Activated naive CD4-positive, alpha-beta T cell treated with anti-CD3 and anti-CD28 coated beads for 36 hours (primary cell): ENCODE data around the gene PTPRZ1. TPM values are rescaled to one million over a fixed set of nuclear protein-coding genes. Genes with fewer than 3 reads are reported as not detected.
A peak's percentile ranks its signal among the peaks of the same experiment; 100 is the strongest.

Experiments
- CTCF ChIA-PET: fragments of 350-600 bp; sonication (Branson Sonifier 250); formaldehyde crosslinking; loops from one replicate; lab custom pipeline; 2021; ENCODE audit warnings: antibody characterized with exemption; lab: Charles Lee
- DNase-seq: peaks from one replicate; pipeline ENCODE4 v3.0.0-alpha.2; 2020
- H3K27ac Mint-ChIP-seq: one replicate; pipeline ENCODE4 v1.8.0; 2021; ENCODE audit warnings: mild to moderate bottlenecking, mixed read lengths
- H3K27me3 Mint-ChIP-seq: one replicate; pipeline ENCODE4 v1.8.0; 2021; ENCODE audit warnings: low read depth, mixed read lengths
- H3K36me3 Mint-ChIP-seq: one replicate; pipeline ENCODE4 v1.8.0; 2021; ENCODE audit warnings: low read depth, mixed read lengths
- H3K4me1 Mint-ChIP-seq: one replicate; pipeline ENCODE4 v1.8.0; 2021; ENCODE audit warnings: low read depth, mixed read lengths
- H3K4me3 Mint-ChIP-seq: one replicate; pipeline ENCODE4 v1.8.0; 2021; ENCODE audit warnings: mild to moderate bottlenecking, moderate library complexity, mixed read lengths
- H3K9me3 Mint-ChIP-seq: one replicate; pipeline ENCODE4 v1.8.0; 2021; ENCODE audit warnings: mixed read lengths
- intact Hi-C: fragments of 100-400 bp; cut with micrococcal nuclease; formaldehyde crosslinking; loops from one replicate; pipeline ENCODE4 v1.15.1; 2023
- total RNA-seq, 2 experiments: library from RNA; stranded (reverse); gene quantifications; one replicate each; pipeline ENCODE4 v1.2.3, GENCODE V29; 2021

PTPRZ1 gene
- total RNA-seq, 2 experiments from 2014 or later = not detected

DNA sequence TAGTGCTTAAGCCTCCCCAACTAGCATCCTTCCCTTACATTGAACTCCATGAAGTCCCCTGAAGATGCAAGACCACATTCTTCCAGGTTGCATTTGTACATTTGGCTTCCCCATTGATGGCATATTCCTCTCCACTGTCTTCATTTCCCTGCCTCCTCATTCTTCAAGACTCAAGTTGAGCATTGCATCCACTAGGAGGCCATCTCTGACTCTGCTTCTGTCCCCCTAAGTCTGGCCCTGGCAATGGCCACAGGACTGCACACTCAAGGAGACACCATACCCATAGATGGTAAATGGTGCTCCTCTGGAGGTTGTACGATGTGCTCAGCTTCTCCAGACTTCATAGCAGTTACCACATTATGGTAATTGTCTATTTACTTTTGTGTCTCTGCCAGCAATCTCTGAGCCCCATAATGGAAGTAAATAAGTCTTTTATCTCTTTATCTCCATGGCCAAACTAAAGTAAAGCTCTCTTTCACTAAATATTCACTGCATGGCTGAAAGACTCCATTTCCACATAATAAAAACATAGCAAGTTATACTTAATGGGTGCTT is 112.6 kb downstream of the PTPRZ1 start:
- Mint-ChIP-seq H3K36me3 (no peaks in the 10 kb centered on the region), H3K27me3 (no peaks in the 10 kb centered on the region), H3K4me1 (no peaks in the 10 kb centered on the region), H3K9me3 (no peaks in the 10 kb centered on the region), H3K27ac (no peak overlapping the region), H3K4me3 (no peak overlapping the region)
- no peak for DNase-seq
- intact Hi-C loops = no loop called here
- CTCF ChIA-PET = no interaction called here

DNA sequence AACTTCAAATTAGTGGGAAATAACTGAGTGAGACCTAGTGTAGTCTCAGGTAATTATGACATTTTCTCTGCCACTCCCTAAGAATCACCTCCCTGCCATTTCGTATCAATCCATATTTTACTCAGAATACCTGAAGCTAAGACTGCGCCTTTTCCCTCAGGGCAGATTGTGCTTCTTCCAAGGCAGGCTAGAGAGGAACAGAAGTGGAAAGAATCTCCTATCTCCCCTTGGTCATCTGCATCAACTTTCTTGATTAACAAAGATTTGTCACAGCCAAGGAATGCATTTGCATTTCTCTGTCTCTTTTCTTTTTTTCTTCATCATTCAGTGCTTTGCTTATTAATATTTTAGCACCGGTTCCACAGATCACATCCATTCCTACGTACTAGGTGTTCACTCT is 119.1 kb downstream of the PTPRZ1 start:
- no peaks in the 10 kb centered on the region for H3K36me3 Mint-ChIP-seq
- no peaks in the 10 kb centered on the region for H3K9me3 Mint-ChIP-seq
- H3K27ac Mint-ChIP-seq = no peak overlapping the region
- intact Hi-C loops = loop anchor here (10.0 kb wide), 1 partner anchor 1187 kb away; no protein-coding TSS in a partner anchor
- H3K27me3 Mint-ChIP-seq = no peaks in the 10 kb centered on the region
- CTCF ChIA-PET = interaction anchor here (0.9 kb wide), 1 partner anchor 387 kb away, joined by 3 read pairs; no protein-coding TSS in a partner anchor
- DNase-seq = no peak
- no peaks in the 10 kb centered on the region for H3K4me1 Mint-ChIP-seq
- no peak overlapping the region for H3K4me3 Mint-ChIP-seq

- H3K4me1 Mint-ChIP-seq = no peaks in the 10 kb centered on the region
- no peaks in the 10 kb centered on the region for H3K9me3 Mint-ChIP-seq
- H3K27me3 Mint-ChIP-seq = no peaks in the 10 kb centered on the region
- no peak overlapping the region for H3K4me3 Mint-ChIP-seq
- DNase-seq = peak; percentile 64
- no peaks in the 10 kb centered on the region for H3K36me3 Mint-ChIP-seq
- intact Hi-C loops = loop anchor here (1.0 to 10.0 kb wide), 6 partner anchors 243 to 1190 kb away; no protein-coding TSS in a partner anchor
- H3K27ac Mint-ChIP-seq = no peak overlapping the region
- CTCF ChIA-PET = interaction anchor here (0.6 to 1.9 kb wide), 22 partner anchors 9 to 1044 kb away, joined by 3 to 11 read pairs (median 3); partner anchors contain the start of gene ING3
These were observed 121.9 kb downstream of the PTPRZ1 start for GRCh38 chr7:121994625-121995410.

- Mint-ChIP-seq H3K9me3 (peaks cover 4% of the 10 kb centered on the region), H3K36me3 (no peaks in the 10 kb centered on the region), H3K4me1 (no peaks in the 10 kb centered on the region), H3K4me3 (no peak overlapping the region), H3K27ac (no peak overlapping the region), H3K27me3 (no peaks in the 10 kb centered on the region)
- intact Hi-C loops = no loop called here
- DNase-seq = no peak
- CTCF ChIA-PET = no interaction called here
These were observed 133.7 kb downstream of the PTPRZ1 start for GRCh38 chr7:122006687-122007086.

GRCh38 chr7:122010116-122010515 is 137.2 kb downstream of the PTPRZ1 start:
- Mint-ChIP-seq H3K36me3 (no peaks in the 10 kb centered on the region), H3K27ac (no peak overlapping the region), H3K9me3 (peaks cover 2% of the 10 kb centered on the region), H3K27me3 (no peaks in the 10 kb centered on the region), H3K4me3 (no peak overlapping the region), H3K4me1 (no peaks in the 10 kb centered on the region)
- intact Hi-C loops = loop anchor here (10.0 kb wide), 1 partner anchor 515 kb away; no protein-coding TSS in a partner anchor
- DNase-seq = no peak
- CTCF ChIA-PET = no interaction called here

GRCh38 chr7:122013065-122013464 is 140.1 kb downstream of the PTPRZ1 start:
- Mint-ChIP-seq H3K4me1 (no peaks in the 10 kb centered on the region), H3K27ac (no peak overlapping the region), H3K27me3 (no peaks in the 10 kb centered on the region), H3K4me3 (no peak overlapping the region), H3K36me3 (no peaks in the 10 kb centered on the region), H3K9me3 (peaks cover 2% of the 10 kb centered on the region)
- intact Hi-C loops = loop anchor here (10.0 kb wide), 1 partner anchor 512 kb away; no protein-coding TSS in a partner anchor
- CTCF ChIA-PET = interaction anchor here (0.6 to 1.2 kb wide), 2 partner anchors 19 to 35 kb away, joined by 3 read pairs; no protein-coding TSS in a partner anchor
- DNase-seq = no peak

- CTCF ChIA-PET = no interaction called here
- H3K4me1 Mint-ChIP-seq = no peaks in the 10 kb centered on the region
- H3K27ac Mint-ChIP-seq = no peak overlapping the region
- H3K36me3 Mint-ChIP-seq = no peaks in the 10 kb centered on the region
- H3K9me3 Mint-ChIP-seq = no peaks in the 10 kb centered on the region
- intact Hi-C loops = loop anchor here (10.0 kb wide), 1 partner anchor 511 kb away; no protein-coding TSS in a partner anchor
- H3K4me3 Mint-ChIP-seq = no peak overlapping the region
- no peaks in the 10 kb centered on the region for H3K27me3 Mint-ChIP-seq
- DNase-seq = no peak
These were observed 140.7 kb downstream of the PTPRZ1 start for GRCh38 chr7:122013630-122014029.

DNA sequence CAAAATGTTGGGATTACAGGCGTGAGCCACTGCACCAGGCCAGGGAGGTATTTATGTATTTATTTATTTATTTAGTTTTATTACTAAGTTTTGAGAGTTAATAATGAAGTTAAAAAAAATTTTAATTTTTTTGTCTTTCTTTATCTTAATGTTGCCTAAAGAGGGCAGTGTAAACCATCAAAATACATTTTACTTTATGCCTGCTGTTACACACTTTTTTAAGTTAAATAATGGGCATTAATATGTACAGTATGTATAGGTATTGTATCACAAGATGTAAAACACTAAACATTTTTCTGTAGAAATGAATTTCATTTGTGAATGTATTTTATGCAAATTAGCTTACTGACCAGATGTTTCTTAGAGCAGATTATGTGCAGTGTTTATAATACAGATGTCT is 141.7 kb downstream of the PTPRZ1 start:
- H3K27me3 Mint-ChIP-seq = no peaks in the 10 kb centered on the region
- H3K4me1 Mint-ChIP-seq = no peaks in the 10 kb centered on the region
- no peaks in the 10 kb centered on the region for H3K36me3 Mint-ChIP-seq

DNA sequence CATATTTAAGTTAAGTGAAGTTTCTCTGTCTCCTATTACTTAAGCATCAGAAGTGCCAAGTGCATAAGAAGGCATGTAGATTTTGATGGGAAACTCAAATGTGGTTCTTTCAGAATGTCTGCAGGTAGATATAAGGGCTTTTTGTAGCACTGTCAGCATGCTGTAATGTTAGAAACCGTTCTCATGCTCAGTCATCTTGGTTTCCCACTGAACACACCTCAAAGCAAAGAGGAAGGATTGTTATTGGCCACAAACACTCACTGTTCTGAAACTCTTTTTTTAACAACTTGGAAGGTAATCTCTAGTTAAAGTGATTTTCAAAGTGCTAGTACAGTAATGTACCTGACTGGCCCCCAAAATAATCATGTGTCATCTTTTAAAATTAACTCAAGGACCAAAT is 145.1 kb downstream of the PTPRZ1 start:
- intact Hi-C loops = loop anchor here (10.0 kb wide), 1 partner anchor 507 kb away; no protein-coding TSS in a partner anchor
- CTCF ChIA-PET = no interaction called here
- no peaks in the 10 kb centered on the region for H3K27me3 Mint-ChIP-seq

More for the DNA sequence above, 141.7 kb downstream of the PTPRZ1 start:
- intact Hi-C loops = loop anchor here (10.0 kb wide), 1 partner anchor 510 kb away; no protein-coding TSS in a partner anchor
- no peak for DNase-seq
- Mint-ChIP-seq H3K9me3 (no peaks in the 10 kb centered on the region), H3K27ac (no peak overlapping the region), H3K4me3 (no peak overlapping the region)
- CTCF ChIA-PET = no interaction called here

DNA sequence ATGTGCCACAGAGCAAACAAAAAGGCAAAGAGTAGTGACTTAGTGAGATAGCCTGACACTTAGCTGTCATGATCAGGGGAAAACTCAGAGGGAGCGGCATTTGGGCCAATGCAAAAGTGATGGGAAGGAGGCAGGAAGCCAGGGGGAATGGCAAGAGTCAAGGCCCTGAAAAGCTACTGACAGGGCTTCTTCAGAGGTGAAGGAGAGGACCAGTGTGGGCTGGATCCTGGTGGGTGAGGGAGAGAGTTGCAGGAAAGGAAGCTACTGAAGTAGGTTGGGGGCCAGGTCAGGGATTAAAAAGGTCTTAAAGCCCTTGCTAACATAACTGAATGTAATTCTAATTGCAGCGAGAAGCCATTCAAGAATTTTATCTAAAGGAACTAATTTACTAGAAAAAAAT is 154.1 kb downstream of the PTPRZ1 start:
- Mint-ChIP-seq H3K4me3 (no peak overlapping the region), H3K27ac (no peak overlapping the region), H3K27me3 (no peaks in the 10 kb centered on the region), H3K4me1 (no peaks in the 10 kb centered on the region), H3K36me3 (no peaks in the 10 kb centered on the region), H3K9me3 (peaks cover 3% of the 10 kb centered on the region)
- CTCF ChIA-PET = no interaction called here
- DNase-seq = no peak
- intact Hi-C loops = no loop called here

More for the DNA sequence above, 145.1 kb downstream of the PTPRZ1 start:
- H3K27ac Mint-ChIP-seq = no peak overlapping the region
- no peaks in the 10 kb centered on the region for H3K4me1 Mint-ChIP-seq
- no peaks in the 10 kb centered on the region for H3K36me3 Mint-ChIP-seq
- H3K9me3 Mint-ChIP-seq = no peaks in the 10 kb centered on the region
- no peak for DNase-seq
- H3K4me3 Mint-ChIP-seq = no peak overlapping the region

GRCh38 chr7:122033641-122034040 is 160.7 kb downstream of the PTPRZ1 start:
- CTCF ChIA-PET = no interaction called here
- no peak overlapping the region for H3K27ac Mint-ChIP-seq
- H3K27me3 Mint-ChIP-seq = no peaks in the 10 kb centered on the region

DNA sequence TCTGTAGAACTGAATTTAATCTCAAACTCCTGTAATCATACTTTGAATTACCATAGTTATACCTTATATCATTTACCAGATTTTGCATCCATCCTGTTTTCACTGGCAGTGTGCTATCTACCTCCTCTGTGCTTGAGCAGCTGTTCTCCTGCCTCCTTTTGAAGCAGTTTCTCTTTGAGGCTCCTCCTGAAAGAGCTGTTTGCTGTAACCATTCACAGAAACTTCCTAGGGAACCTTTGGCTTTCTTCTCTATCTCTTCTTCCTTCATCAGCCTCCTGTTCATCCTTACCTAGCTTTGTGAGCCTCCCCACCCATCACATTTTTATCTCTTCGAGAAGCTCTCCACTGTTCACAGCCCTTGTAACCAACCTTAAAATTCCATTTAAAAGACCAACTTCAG is 162.9 kb downstream of the PTPRZ1 start:
- CTCF ChIA-PET = no interaction called here
- H3K27me3 Mint-ChIP-seq = no peaks in the 10 kb centered on the region
- H3K9me3 Mint-ChIP-seq = no peaks in the 10 kb centered on the region
- intact Hi-C loops = no loop called here
- no peaks in the 10 kb centered on the region for H3K4me1 Mint-ChIP-seq
- no peak for DNase-seq
- H3K4me3 Mint-ChIP-seq = no peak overlapping the region
- peak overlapping the region; percentile 6 for H3K27ac Mint-ChIP-seq
- H3K36me3 Mint-ChIP-seq = no peaks in the 10 kb centered on the region

More at GRCh38 chr7:122033641-122034040, 160.7 kb downstream of the PTPRZ1 start:
- intact Hi-C loops = no loop called here
- DNase-seq = no peak
- H3K36me3 Mint-ChIP-seq = no peaks in the 10 kb centered on the region
- no peak overlapping the region for H3K4me3 Mint-ChIP-seq
- no peaks in the 10 kb centered on the region for H3K4me1 Mint-ChIP-seq
- H3K9me3 Mint-ChIP-seq = no peaks in the 10 kb centered on the region
